ENCODE results near the gene CEACAM1. TPM values are rescaled to one million over a fixed set of nuclear protein-coding genes. Genes with fewer than 3 reads are reported as not detected.
"Not testable (repeated sequence)": the region's sequence is repeated elsewhere in the genome, so short reads cannot be mapped to it uniquely, and the experiment has no call there.

Gene CEACAM1
- total RNA-seq, 1 donor from 2014 or later: not detected

DNA sequence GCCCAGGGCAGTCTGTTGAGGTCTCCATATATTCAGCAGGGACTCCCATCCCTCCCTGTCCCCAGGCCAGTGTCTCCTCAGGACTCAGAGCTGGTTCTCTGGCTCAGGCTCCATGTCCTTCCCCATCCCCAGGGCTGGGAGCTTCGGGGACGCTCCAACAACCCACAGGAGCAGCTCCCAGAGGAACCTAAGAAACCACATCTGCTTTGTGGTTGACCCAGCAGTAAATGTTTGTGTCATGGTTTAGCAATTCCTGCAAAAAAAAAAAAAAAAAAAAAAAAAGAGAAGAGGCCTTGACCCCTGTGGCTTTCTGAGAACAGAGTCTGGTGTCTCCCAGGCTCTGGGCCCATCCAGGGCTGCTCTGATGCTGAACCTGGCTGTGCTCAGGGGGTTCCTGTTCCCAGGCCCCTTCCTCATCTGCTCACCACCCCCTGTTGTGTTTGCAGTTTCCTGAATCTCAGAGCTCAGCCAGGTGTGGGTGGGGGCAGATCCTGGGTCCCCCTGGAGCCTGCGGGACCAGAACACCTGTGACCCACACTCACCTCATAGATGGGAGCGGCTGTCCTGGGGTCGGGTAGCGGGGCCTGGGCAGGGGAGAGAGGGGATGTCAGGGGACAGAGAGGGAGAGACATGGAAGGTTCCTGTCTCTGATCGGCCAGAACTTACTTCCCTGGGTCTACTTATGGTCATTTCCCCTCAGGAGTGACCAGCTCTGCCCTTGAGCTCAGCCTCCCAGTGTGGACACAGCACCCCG, 25.2 kb upstream of the CEACAM1 start:
- no peaks in the 10 kb centered on the region for H3K4me1 ChIP-seq
- no peaks in the 10 kb centered on the region for H3K27me3 ChIP-seq
- no peak overlapping the region for H3K4me3 ChIP-seq
- intact Hi-C loops (cut with DNase I): no loop called here
- H3K36me3 ChIP-seq: no peaks in the 10 kb centered on the region
- no peak overlapping the region for H3K27ac ChIP-seq
- H3K9me3 ChIP-seq: no peaks in the 10 kb centered on the region
- TF ChIP-seq, protein P1, sequence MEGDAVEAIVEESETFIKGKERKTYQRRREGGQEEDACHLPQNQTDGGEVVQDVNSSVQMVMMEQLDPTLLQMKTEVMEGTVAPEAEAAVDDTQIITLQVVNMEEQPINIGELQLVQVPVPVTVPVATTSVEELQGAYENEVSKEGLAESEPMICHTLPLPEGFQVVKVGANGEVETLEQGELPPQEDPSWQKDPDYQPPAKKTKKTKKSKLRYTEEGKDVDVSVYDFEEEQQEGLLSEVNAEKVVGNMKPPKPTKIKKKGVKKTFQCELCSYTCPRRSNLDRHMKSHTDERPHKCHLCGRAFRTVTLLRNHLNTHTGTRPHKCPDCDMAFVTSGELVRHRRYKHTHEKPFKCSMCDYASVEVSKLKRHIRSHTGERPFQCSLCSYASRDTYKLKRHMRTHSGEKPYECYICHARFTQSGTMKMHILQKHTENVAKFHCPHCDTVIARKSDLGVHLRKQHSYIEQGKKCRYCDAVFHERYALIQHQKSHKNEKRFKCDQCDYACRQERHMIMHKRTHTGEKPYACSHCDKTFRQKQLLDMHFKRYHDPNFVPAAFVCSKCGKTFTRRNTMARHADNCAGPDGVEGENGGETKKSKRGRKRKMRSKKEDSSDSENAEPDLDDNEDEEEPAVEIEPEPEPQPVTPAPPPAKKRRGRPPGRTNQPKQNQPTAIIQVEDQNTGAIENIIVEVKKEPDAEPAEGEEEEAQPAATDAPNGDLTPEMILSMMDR (IDR thresholded peaks at IDR 0.05): no peak
- no peak for DNase-seq (ENCODE audit: low spot score in 2 of 2)

DNA sequence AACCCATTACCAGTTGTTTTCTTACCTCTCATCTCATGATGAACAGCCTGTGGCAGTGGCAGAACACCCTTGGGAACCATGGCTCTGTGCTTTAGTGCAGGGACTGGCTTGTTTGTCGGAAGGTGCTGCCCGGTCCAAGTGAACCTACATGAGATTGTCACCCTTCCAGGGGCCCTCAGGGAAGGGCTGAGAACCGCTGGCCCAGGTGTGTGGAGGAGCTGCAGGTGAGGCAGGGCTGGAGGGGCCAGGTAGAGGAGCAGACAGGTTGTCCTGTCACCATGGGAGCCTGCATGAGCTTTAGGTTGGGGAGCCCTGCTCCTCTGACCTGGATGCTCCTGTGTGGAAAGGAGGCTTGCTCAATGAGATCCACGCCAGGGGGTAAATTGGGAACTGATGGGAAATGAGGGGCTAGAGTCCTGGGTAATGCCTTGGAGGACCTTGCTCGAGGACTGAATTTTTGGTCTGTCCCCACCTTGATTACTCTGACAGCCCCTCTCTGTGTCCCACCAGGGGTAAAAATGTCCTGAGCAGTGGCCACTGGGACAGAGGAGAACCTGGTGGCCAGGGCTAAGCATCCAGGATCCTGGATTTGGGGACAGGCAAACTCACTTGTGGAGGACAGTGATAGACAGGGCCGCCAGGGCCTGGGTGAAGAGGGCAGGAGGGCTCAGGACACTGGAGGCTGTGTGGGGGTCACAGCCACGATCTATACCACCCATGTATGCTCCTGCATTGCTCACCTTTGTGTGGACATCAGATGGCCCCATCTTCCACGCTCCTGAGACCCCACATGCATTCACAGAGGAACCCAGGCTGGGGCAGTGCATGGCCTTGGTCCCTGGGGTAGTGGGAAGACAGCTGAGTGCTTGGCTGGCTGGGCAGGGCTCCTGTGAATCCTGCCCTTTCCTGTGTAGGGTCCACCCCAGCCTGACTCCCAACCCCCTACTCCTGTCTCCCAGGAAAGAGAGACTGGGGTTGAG, 24.1 kb upstream of the CEACAM1 start:
- DNase-seq (ENCODE audit: low spot score in 2 of 2): no peak
- Histone ChIP-seq H3K27me3 (no peaks in the 10 kb centered on the region), H3K27ac (no peak overlapping the region), H3K36me3 (no peaks in the 10 kb centered on the region), H3K4me1 (no peaks in the 10 kb centered on the region), H3K4me3 (no peak overlapping the region), H3K9me3 (no peaks in the 10 kb centered on the region)
- intact Hi-C loops (cut with DNase I): no loop called here
- TF ChIP-seq, protein P1 (IDR thresholded peaks at IDR 0.05): no peak

DNA sequence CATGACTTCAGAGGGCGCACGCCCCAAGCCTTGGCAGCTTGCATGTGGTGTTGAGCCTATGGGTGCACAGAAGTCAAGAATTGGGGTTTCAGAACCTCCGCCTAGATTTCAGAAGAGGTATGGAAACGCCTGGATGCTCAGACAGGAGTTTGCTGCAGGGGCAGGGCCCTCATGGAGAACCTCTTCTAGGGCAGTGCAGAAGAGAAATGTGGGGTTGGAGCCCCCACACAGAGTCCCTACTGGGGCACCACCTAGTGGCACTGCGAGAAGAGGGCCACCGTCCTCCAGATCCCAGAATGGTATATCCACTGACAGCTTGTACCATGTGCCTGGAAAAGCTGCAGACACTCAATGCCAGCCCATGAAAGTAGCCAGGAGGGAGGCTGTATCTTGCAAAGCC, 22.2 kb upstream of the CEACAM1 start:
- intact Hi-C loops (cut with DNase I); H3K27ac ChIP-seq; H3K36me3 ChIP-seq; DNase-seq (ENCODE audit: low spot score in 2 of 2); H3K27me3 ChIP-seq; H3K4me3 ChIP-seq; H3K9me3 ChIP-seq; H3K4me1 ChIP-seq: not testable (repeated sequence)

DNA sequence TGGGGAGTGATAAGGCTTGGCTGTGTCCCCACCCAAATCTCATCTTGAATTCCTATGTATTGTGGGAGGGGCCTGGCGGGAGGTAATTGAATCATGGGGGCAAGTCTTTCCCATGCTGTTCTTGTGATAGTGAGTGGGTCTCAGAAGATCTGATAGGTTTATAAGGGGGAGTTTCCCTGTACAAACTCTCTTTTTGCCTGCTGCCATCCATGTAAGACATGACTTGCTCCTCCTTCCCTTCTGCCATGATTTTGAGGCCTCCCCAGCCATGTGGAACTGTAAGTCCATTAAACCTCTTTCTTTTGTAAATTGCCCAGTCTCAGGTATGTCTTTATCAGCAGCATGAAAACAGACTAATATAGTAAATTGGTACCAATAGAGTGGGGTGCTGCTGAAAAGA, 20.8 kb upstream of the CEACAM1 start:
- H3K4me1 ChIP-seq; H3K27me3 ChIP-seq; H3K27ac ChIP-seq; intact Hi-C loops (cut with DNase I); DNase-seq (ENCODE audit: low spot score in 2 of 2); H3K36me3 ChIP-seq; H3K9me3 ChIP-seq; H3K4me3 ChIP-seq: not testable (repeated sequence)

DNA sequence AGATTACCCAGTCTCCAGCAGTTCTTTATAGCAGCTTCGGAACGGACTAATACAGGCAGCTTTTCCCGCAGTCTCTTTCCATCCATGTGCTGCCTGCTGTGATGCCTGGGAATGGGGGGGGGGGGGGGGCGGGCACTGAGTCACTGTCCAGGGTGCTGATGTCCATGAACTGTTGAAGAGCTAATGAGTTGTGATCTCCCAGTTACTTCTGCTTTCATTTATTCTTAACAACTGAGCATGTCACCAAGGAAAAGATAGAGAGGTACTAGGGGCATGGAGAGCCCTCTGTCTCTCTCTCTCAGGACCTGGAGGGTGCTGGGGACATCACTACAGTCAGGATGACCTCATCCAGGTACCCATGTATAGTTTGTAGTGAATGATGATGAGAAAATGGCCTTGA, 20.3 kb upstream of the CEACAM1 start:
- intact Hi-C loops (cut with DNase I): no loop called here
- H3K27ac ChIP-seq: no peak overlapping the region
- H3K27me3 ChIP-seq: no peaks in the 10 kb centered on the region
- no peaks in the 10 kb centered on the region for H3K36me3 ChIP-seq
- no peaks in the 10 kb centered on the region for H3K9me3 ChIP-seq
- TF ChIP-seq, protein P1 (IDR thresholded peaks at IDR 0.05): no peak
- no peak overlapping the region for H3K4me3 ChIP-seq
- DNase-seq (ENCODE audit: low spot score in 2 of 2): no peak
- no peaks in the 10 kb centered on the region for H3K4me1 ChIP-seq

DNA sequence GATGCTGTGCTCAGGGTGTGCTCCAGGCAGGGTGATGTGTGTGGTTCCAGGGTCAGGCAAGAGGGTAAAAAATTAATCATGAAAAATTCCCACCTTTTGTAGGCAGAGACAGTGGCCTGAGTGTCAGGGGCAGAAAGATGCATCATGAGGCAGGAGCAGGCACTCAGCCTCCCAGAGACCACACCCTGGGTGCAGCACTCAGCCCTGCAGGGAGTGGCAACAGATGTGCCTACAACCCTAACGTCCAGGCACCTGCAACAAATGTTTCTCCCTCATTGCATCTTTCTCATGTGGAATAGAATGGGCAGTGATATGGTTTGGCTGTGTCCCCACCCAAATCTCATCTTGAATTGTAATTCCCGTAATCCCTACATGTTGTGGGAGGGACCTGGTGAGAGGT, 19.6 kb upstream of the CEACAM1 start:
- TF ChIP-seq, protein P1 (IDR thresholded peaks at IDR 0.05): no peak
- Histone ChIP-seq H3K27me3 (no peaks in the 10 kb centered on the region), H3K4me1 (no peaks in the 10 kb centered on the region), H3K4me3 (no peak overlapping the region), H3K27ac (no peak overlapping the region), H3K9me3 (no peaks in the 10 kb centered on the region), H3K36me3 (no peaks in the 10 kb centered on the region)
- no peak for DNase-seq (ENCODE audit: low spot score in 2 of 2)
- intact Hi-C loops (cut with DNase I): no loop called here

Measured in ascending aorta (tissue), 2 donors.